Stimulated activated CD8-positive, alpha-beta memory T cell treated with anti-CD3 and anti-CD28 coated beads, Interleukin-2, amount 100 ng/mL, for 1 hour (primary cell): ENCODE results near the gene LDLRAD4.

Experiments
- DNase-seq, 2 donors: peaks; one replicate each; pipeline ENCODE4 v3.0.0-alpha.2; 2020; ENCODE audit warnings: low read depth in 2 of 2

LDLRAD4 gene

GRCh38 chr18:13218368-13218991 lies at the start of gene LDLRAD4:
LDLRAD4 (plus strand) TSS chr18:13218760.
- DNase-seq = no peak

GRCh38 chr18:13173578-13174145 lies 44.9 kb upstream of the LDLRAD4 start:
- DNase-seq = no peak

GRCh38 chr18:13175266-13175665 lies 43.3 kb upstream of the LDLRAD4 start:
- no peak for DNase-seq

- DNase-seq = no peak
Observed at GRCh38 chr18:13175754-13176210, 42.8 kb upstream of the LDLRAD4 start.

GRCh38 chr18:13176847-13177246 lies 41.7 kb upstream of the LDLRAD4 start:
- DNase-seq = no peak

GRCh38 chr18:13178197-13178596 lies 40.4 kb upstream of the LDLRAD4 start:
- no peak for DNase-seq

- no peak for DNase-seq
Observed at GRCh38 chr18:13178976-13179375, 39.6 kb upstream of the LDLRAD4 start.

GRCh38 chr18:13179566-13180113 lies 38.9 kb upstream of the LDLRAD4 start:
- no peak for DNase-seq

GRCh38 chr18:13180614-13181375 lies 37.8 kb upstream of the LDLRAD4 start:
- DNase-seq = no peak

- DNase-seq = no peak
Observed at GRCh38 chr18:13181765-13182164, 36.8 kb upstream of the LDLRAD4 start.

- DNase-seq = no peak
Observed at GRCh38 chr18:13183359-13183758, 35.2 kb upstream of the LDLRAD4 start.

GRCh38 chr18:13183790-13184189 lies 34.8 kb upstream of the LDLRAD4 start:
- no peak for DNase-seq

GRCh38 chr18:13184396-13184795 lies 34.2 kb upstream of the LDLRAD4 start:
- no peak for DNase-seq

- DNase-seq = no peak
Observed at GRCh38 chr18:13185675-13186198, 32.8 kb upstream of the LDLRAD4 start.

GRCh38 chr18:13186687-13187086 lies 31.9 kb upstream of the LDLRAD4 start:
- DNase-seq = no peak

- DNase-seq = no peak
Observed at GRCh38 chr18:13187498-13187897, 31.1 kb upstream of the LDLRAD4 start.

GRCh38 chr18:13191031-13191430 lies 27.5 kb upstream of the LDLRAD4 start:
- no peak for DNase-seq

- no peak for DNase-seq
Observed at GRCh38 chr18:13191779-13192178, 26.8 kb upstream of the LDLRAD4 start.

GRCh38 chr18:13192970-13193369 lies 25.6 kb upstream of the LDLRAD4 start:
- no peak for DNase-seq

- no peak for DNase-seq
Observed at GRCh38 chr18:13194239-13194638, 24.3 kb upstream of the LDLRAD4 start.

- DNase-seq = no peak
Observed at GRCh38 chr18:13198701-13199100, 19.9 kb upstream of the LDLRAD4 start.

GRCh38 chr18:13199169-13199568 lies 19.4 kb upstream of the LDLRAD4 start:
- DNase-seq = no peak
